HG03103 (cell line): Measurements from ENCODE around the gene HHATL.

ENCODE experiments used
- ATAC-seq: cut with Tn5 transposase; IDR thresholded peaks from one replicate; pipeline ENCODE4 v1.9.1; 2021; ENCODE audit warnings: low read depth; ENCODE audit not compliant: unreplicated experiment

The HHATL gene

GRCh38 chr3:42714171-42714852 is 11.7 kb upstream of the HHATL start:
- ATAC-seq: no peak

- ATAC-seq: no peak
Observed at GRCh38 chr3:42713747-42714146, 11.1 kb upstream of the HHATL start.

- ATAC-seq: no peak
Observed at GRCh38 chr3:42712688-42713372, 10.2 kb upstream of the HHATL start.

GRCh38 chr3:42712344-42712648 is 9.7 kb upstream of the HHATL start:
- ATAC-seq: no peak

- no peak for ATAC-seq
Observed at GRCh38 chr3:42711491-42712343, 9.1 kb upstream of the HHATL start.

GRCh38 chr3:42710323-42711021 is 7.9 kb upstream of the HHATL start:
- ATAC-seq: no peak

- no peak for ATAC-seq
Observed at GRCh38 chr3:42709621-42710020, 7.0 kb upstream of the HHATL start.

GRCh38 chr3:42708611-42709151 is 6.1 kb upstream of the HHATL start:
- ATAC-seq: no peak

- no peak for ATAC-seq
Observed at GRCh38 chr3:42707620-42708355, 5.2 kb upstream of the HHATL start.

GRCh38 chr3:42706721-42707619 is 4.4 kb upstream of the HHATL start:
- ATAC-seq: no peak

GRCh38 chr3:42705962-42706585 is 3.5 kb upstream of the HHATL start:
- no peak for ATAC-seq

GRCh38 chr3:42705058-42705767 is 2.6 kb upstream of the HHATL start:
- no peak for ATAC-seq

- no peak for ATAC-seq
Observed at GRCh38 chr3:42704136-42704841, 1.7 kb upstream of the HHATL start.

GRCh38 chr3:42703695-42704025 is 1.1 kb upstream of the HHATL start:
- ATAC-seq: no peak

- no peak for ATAC-seq
Observed at GRCh38 chr3:42702982-42703694, 540 bp upstream of the HHATL start.

- ATAC-seq: no peak
Observed at GRCh38 chr3:42701371-42702065, 1.1 kb downstream of the HHATL start.
